NOMO-1 treated with DMSO at 0.1 percent for 48 hours (cell line): Measurements from ENCODE around the gene MYOZ2.
"Not testable (repeated sequence)": the region's sequence is repeated elsewhere in the genome, so short reads cannot be mapped to it uniquely, and the experiment has no call there.

ENCODE experiments used
- DNase-seq: peaks from one replicate; lab custom pipeline; 2025; ENCODE audit not compliant: unreplicated experiment; lab: John Stamatoyannopoulos, UW

The MYOZ2 gene

DNA sequence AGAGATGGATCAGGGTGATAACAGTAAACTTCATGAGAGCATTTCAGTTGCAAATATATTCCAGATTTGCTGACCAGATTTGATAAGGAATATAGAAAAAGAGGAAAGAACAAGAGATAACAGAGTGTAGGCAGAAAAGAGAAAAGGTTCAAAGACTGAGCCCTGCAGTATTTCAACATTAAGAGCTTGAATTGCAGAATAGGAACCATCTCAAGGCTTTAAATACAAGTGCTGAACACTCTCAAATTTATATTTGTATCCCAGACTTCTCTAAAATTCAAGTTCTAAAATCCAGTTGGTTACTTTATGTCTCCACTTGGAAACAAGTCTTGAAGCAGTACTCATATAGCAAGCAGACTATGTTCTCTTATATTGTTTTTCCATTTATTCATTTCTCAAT is 9.7 kb upstream of the MYOZ2 start:
- no peak for DNase-seq

DNA sequence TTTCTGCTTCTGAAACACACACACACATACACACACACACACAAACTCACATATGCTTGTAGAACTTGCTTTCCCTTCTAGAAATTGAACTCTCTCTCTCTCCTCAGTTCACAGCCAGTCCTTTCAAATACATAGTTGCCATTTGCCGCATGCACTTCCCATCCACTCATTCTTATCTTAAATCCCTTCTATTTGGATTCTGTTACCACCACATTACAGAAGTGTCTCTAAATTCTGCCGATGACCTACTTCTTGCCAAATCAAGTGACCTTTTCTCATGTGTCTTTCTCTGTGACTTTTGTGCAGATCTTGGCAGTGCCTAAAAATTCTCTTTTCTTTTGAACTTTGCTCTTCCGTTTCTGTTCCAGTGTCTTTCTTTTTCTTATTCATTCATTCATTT is 7.5 kb upstream of the MYOZ2 start:
- DNase-seq, result no peak

- no peak for DNase-seq
These were observed 5.1 kb upstream of the MYOZ2 start for GRCh38 chr4:119130365-119131065.

DNA sequence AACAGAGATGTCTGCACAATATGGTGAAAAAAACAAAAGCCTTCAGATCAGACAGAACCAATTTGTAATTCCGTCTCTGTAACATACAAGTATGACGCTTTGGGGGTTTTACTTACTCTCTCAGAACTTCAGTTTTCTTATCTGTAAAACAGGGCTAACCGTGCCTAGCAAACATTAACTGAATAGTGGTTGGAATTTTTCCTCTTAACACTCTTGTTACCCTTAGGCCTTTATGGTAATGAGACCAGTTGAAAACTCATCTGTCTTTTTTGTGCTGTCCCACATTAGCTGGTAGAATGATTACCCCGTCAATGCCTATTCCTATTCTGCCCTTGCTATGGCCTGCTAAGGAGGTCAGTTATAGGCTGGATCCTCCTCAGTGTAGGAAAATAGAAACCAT is 4.5 kb upstream of the MYOZ2 start:
- no peak for DNase-seq

DNA sequence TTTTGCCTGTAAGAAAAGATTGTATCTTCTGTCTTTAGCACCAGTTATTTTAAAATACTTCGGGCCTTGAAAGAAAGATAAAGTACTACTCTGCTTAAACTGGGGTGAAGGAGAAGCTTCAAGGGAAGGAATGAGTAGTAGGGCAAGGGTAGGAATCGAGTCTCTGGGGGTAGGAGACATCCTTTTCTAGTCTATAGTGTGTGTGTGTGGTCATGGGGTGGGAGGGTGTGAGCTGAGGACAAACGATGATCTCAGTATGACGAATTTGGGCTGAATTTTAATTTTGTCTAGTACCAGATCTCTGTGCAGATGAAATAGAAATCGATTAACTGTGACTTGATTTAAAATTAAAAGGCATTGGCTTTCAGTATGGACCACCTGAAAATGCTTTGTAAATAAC is 3.3 kb upstream of the MYOZ2 start:
- no peak for DNase-seq

DNA sequence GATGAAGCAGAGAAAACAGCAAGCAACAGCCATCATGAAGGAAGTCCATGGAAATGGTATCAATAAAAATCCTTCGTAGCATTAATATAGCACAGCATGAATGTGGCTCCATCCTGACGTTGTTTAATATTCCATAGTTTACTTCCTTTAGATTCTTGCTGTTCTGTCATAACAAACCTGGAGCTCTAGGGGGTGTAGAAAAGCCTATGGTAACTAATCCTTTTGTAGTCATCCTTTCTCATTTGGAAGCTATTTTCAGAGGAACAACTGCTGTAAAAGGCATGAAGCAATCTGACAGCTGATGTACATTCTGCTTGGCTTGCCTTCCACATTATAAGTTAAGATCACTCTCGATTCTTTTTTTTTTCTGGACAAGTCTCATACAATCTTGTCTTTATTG is 914 bp downstream of the MYOZ2 start:
- no peak for DNase-seq

DNA sequence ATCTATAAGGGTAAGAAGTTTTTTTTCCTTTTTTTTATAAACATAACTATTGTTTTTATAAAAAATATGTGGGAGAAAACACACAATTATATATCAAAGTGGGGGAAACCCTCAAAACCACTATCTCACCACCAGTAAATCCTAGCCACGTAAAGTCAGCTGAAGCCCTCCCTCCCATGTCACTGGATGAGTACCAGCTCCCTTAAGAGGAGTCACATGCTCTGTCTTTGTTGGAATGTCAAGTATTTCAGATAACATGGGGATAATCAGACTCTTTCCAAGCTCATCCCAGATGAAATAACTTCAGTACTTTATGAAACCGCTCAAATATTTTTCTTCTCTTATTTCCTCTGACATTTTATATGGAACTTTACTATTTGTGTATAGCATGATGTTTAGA is 2.4 kb downstream of the MYOZ2 start:
- no peak for DNase-seq

DNA sequence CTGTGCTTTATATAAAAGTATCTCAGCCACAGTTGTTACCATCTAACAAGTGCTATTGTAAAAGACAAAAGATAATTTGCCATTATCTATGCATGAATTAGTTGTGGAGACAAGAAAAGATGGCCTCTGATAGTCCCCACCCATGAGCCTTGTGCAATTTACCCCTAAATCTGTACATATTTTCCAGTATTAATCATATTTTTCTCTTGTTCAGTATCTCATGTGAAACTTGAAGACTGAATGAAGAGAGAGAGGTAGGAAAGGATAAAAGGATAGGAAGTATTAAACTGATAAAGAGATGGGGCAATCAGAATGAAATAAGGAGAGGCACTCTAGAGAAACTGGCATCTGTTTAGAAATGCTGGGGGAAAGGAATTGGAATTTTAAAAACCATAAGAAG is 3.7 kb downstream of the MYOZ2 start:
- no peak for DNase-seq

DNA sequence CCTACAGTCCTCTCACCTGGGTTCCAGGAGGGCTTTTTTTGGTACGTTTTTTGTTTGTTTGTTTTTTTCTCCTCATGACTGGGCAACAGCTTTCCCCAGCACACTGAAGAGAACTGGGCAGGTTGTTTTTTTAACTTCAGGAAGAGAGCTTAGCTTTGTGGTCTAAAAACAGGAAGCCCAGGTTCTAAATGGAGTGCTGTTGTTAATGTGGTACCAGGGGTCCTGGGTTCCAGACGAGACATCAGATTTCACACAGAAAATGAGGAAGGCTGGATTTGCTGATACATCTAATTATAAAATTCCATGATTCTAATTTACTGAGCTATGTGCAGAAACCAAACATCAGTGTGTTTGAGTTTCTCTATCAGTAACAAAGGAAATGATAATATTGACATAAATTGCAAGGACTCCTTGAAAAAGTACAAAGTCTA is 4.2 kb downstream of the MYOZ2 start:
- DNase-seq, result peak; percentile 49

GRCh38 chr4:119141283-119141682 is 5.7 kb downstream of the MYOZ2 start:
- not testable (repeated sequence) for DNase-seq

GRCh38 chr4:119142833-119143232 is 7.2 kb downstream of the MYOZ2 start:
- no peak for DNase-seq

GRCh38 chr4:119143341-119143740 is 7.7 kb downstream of the MYOZ2 start:
- DNase-seq, result not testable (repeated sequence)

DNA sequence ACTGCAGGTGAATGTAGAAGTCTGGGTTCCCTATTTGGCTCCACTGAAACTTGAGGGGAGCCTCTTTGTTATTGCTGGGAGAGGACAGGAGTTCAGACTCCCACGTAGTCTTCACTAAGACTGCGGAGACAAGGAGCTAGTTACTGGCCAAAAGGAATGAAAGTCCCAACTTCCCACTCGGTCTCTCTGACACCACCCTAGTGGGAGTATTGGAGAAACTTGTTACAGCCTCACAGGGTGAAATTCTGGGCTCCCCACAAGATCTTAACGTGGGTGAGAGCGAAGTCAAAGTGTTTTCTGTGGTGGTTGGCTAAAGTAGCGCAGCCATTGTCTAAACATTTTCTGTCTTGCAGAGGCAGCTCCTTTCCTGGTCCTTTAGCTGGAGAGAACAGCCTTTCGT is 13.5 kb downstream of the MYOZ2 start:
- no peak for DNase-seq

DNA sequence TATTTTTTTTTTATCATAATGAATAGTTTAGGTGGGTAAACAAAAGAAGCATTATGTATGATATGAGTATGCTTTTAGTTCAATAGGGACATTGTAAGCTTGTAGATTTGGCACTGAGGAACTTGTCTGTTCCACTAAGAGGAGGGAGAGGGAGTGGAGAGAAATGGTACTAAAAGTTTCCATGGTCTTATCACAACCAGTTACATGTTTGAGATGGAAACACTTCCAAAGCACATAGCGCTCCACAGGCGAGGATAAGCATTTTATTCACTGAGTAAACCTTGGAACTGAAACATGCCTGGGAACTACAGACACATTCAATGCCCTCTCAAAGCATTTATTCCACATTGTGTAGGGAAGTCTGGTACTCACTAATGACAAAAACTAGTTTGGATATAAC is 15.5 kb downstream of the MYOZ2 start:
- no peak for DNase-seq

- DNase-seq, result peak; percentile 22
These were observed 17.1 kb downstream of the MYOZ2 start for GRCh38 chr4:119152741-119153140.

GRCh38 chr4:119162174-119162573 is 26.5 kb downstream of the MYOZ2 start:
- DNase-seq, result no peak

DNA sequence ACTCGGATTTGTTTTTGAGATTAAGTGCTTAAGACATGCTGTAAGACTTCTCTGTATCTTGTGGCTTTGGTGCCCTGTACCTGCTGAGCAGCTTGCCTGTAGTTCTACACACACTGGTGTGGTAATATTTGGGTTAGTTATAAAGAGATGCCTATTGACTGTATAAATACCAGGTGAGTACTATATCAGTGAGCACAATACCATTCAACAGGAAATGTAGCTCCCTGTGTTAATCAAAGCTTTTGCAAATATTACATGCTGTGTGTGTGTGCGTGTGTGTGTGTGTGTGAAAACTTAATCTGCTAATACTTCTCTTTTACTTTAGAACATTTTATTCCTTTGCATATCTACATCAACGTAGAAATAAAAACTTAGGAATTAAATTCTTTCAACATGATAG is 30.1 kb downstream of the MYOZ2 start:
- no peak for DNase-seq

DNA sequence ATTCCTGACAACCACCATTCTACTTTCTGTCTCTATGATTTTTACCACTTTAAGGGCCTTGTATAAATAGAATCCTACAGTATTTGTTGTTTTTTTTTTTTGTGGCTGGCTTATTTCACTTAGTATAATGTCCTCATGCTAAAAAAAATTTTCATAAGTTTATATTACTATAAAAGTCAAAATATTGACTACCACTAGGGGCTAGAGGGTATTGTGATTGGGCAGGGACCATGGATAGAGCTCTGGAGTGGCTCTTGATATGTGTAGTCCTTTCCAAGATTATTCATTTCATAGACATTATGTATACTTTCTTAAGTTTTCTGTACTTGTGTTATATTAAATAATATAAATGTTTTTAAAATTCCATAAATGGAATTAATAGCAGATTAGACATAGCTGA is 34.6 kb downstream of the MYOZ2 start:
- DNase-seq, result no peak

- no peak for DNase-seq
These were observed 36.6 kb downstream of the MYOZ2 start for GRCh38 chr4:119172223-119172622.

DNA sequence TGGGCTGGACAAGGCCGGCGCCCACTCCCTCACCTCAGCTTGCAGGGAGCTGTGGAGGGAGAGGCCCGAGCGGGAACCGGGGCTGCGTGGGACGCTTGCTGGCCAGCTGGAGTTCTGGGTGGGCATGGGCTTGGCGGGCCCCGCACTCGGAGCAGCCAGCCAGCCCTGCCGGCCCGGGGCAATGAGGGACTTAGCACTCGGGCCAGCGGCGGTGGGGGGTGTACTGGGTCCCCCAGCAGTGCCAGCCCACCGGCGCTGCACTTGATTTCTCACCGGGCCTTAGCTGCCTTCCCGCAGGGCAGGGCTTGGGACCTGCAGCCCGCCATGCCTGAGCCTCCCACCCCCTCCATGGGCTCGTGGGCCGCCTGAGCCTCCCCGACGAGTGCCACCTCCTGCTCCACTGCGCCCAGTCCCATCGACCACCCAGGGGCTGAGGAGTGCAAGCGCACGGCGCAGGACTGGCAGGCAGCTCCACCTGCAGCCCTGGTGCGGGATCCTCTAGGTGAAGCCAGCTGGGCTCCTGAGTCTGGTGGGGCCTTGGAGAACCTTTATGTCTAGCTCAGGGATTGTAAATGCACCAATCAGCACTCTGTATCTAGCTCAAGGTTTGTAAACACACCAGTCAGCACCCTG is 38.2 kb downstream of the MYOZ2 start:
- not testable (repeated sequence) for DNase-seq

- DNase-seq, result no peak
These were observed 43.4 kb downstream of the MYOZ2 start for GRCh38 chr4:119179011-119179410.

DNA sequence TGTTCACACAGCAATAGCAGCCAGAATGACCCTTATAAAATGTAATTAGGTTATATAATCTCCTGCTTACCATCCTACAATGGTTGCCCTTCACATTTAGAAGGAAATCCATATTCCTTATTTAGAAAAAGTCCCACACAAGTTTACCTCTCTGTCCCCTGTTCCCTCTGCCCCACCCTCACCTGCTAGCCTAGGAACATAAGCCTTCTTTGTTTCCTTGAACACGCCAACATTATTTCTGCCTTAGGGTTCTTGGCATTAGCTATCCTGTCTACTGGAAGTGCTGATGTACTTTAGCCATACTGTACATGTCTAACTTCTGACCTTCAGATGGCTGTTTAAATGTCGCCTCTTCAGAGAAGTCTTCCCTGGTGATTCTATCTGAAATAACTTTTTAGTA is 48.5 kb downstream of the MYOZ2 start:
- DNase-seq, result no peak

DNA sequence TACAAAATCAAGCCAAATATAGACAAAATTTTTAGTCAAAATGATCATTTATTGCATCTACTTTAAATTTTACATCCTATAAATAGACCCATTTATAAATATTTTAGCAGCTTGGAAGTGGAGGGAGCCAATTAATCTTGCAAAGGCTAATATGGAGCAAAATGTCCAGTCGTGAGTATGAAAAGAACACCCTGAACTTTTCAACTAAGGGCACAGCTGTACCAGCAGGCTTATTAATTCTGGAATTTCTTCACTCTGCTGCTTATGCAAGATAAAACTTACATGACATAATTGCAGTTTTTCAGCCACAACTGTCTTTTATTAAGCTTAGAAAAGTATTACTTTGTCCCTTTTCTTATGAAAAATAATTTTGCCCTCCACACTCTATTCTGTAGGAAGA is 54.0 kb downstream of the MYOZ2 start:
- DNase-seq, result peak; percentile 29
